SU-DHL-6 (cell line): ENCODE measurements around the gene ZIC1.

Source experiments
- H2AFZ ChIP-seq: fragments of 200-600 bp; sonication (generic); 2 replicates; pipeline ENCODE4 v1.6.1; 2014; ENCODE audit warnings: low read depth, mild to moderate bottlenecking, moderate library complexity, mixed read lengths, antibody characterized with exemption, low read length; ENCODE audit not compliant: severe bottlenecking
- H3F3A ChIP-seq: fragments of 200-600 bp; shearing (Covaris generic); 2 replicates; pipeline ENCODE4 v1.6.0; 2016; ENCODE audit warnings: antibody characterized with exemption, mild to moderate bottlenecking; ENCODE audit not compliant: insufficient read depth
- H3K27ac ChIP-seq: fragments of 200-600 bp; sonication (generic); 2 replicates; pipeline ENCODE4 v1.5.1; 2016; ENCODE audit warnings: low read depth, mild to moderate bottlenecking, low read length, moderate library complexity, mixed read lengths
- H3K27me3 ChIP-seq: fragments of 200-600 bp; sonication (generic), shearing (Covaris generic); 2 replicates; pipeline ENCODE4 v1.6.0; 2014; ENCODE audit warnings: mild to moderate bottlenecking, low read length
- H3K36me3 ChIP-seq: fragments of 200-600 bp; sonication (generic); 2 replicates; pipeline ENCODE4 v1.6.1; 2014; ENCODE audit warnings: mild to moderate bottlenecking, low read length, mixed read lengths
- H3K4me2 ChIP-seq: fragments of 300-600, 200-600 bp; shearing (Covaris generic), sonication (generic); 2 replicates; pipeline ENCODE4 v1.6.0; 2014; ENCODE audit warnings: low read length, low read depth, mild to moderate bottlenecking; ENCODE audit not compliant: poor library complexity, severe bottlenecking
- H3K4me3 ChIP-seq: fragments of 200-600 bp; sonication (generic); 2 replicates; pipeline ENCODE4 v1.5.1; 2014; ENCODE audit warnings: antibody characterized with exemption, low read length, mild to moderate bottlenecking, mixed read lengths; ENCODE audit not compliant: insufficient read depth, poor library complexity, severe bottlenecking
- H3K79me2 ChIP-seq: fragments of 200-600 bp; sonication (generic); 2 replicates; pipeline ENCODE4 v1.6.1; 2014; ENCODE audit warnings: mild to moderate bottlenecking, low read length, moderate library complexity; ENCODE audit not compliant: insufficient read depth
- H3K9ac ChIP-seq: fragments of 200-600 bp; sonication (generic); 2 replicates; pipeline ENCODE4 v1.7.0; 2014; ENCODE audit warnings: mild to moderate bottlenecking, low read length
- H3K9me2 ChIP-seq: fragments of 200-600 bp; sonication (generic); replicated peaks from 2 replicates; pipeline ENCODE4 v1.6.1; 2014; ENCODE audit warnings: low read length; ENCODE audit not compliant: insufficient read depth
- H3K9me3 ChIP-seq: fragments of 200-600 bp; sonication (generic); 2 replicates; pipeline ENCODE4 v1.6.1; 2014; ENCODE audit warnings: low read length, mixed read lengths; ENCODE audit not compliant: insufficient read depth
- H4K20me1 ChIP-seq: fragments of 200-600 bp; sonication (generic); 2 replicates; pipeline ENCODE4 v1.6.1; 2014; ENCODE audit warnings: low read depth, mild to moderate bottlenecking, antibody characterized with exemption, low read length, moderate library complexity, mixed read lengths
- EZH2phosphoT487 ChIP-seq: fragments of 200-600 bp; sonication (generic), shearing (Covaris generic); conservative IDR thresholded peaks from 2 replicates; pipeline ENCODE4 v1.6.1; 2018; ENCODE audit warnings: mild to moderate bottlenecking, antibody characterized with exemption, low read length, moderate library complexity, mixed read lengths
- TF ChIP-seq, protein P1 (sequence below): fragments of 200-600 bp; sonication (generic); IDR thresholded peaks from one replicate; pipeline ENCODE4 v1.5.1; 2017; ENCODE audit warnings: antibody characterized with exemption, mild to moderate bottlenecking, low read length, moderate library complexity; ENCODE audit not compliant: insufficient read depth, poor library complexity, severe bottlenecking

ZIC1 gene

DNA sequence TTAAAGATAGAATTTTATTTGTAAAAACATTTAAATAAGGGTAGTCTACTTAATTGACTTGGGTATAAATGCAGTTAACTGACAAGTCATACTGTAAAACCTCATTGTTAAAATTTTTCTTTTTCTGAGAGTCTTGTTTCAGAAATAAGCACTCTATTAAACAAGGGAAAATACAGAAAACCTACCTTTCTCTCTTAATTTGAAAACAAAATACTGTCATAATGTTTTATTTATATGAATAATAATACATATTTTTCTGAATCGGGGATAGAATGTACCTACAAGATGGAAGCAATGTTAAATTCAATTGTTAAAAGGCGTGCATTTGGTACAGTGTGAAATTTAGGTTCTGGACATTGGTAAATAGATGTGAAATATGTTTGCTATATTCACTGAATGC lies 17.8 kb downstream of the ZIC1 start:
- Histone ChIP-seq H3K4me2 (no peak overlapping the region), H3K27ac (no peak overlapping the region), H3K36me3 (no peaks in the 10 kb centered on the region), H4K20me1 (no peaks in the 10 kb centered on the region), H3F3A (no peaks in the 10 kb centered on the region), H3K79me2 (no peaks in the 10 kb centered on the region), H3K9me3 (no peaks in the 10 kb centered on the region), H3K27me3 (no peaks in the 10 kb centered on the region), H3K9me2 (no peaks in the 10 kb centered on the region), H3K9ac (no peak overlapping the region), H2AFZ (no peak overlapping the region), H3K4me3 (no peak overlapping the region)
- no peak for TF ChIP-seq EZH2phosphoT487
- TF ChIP-seq, protein P1, sequence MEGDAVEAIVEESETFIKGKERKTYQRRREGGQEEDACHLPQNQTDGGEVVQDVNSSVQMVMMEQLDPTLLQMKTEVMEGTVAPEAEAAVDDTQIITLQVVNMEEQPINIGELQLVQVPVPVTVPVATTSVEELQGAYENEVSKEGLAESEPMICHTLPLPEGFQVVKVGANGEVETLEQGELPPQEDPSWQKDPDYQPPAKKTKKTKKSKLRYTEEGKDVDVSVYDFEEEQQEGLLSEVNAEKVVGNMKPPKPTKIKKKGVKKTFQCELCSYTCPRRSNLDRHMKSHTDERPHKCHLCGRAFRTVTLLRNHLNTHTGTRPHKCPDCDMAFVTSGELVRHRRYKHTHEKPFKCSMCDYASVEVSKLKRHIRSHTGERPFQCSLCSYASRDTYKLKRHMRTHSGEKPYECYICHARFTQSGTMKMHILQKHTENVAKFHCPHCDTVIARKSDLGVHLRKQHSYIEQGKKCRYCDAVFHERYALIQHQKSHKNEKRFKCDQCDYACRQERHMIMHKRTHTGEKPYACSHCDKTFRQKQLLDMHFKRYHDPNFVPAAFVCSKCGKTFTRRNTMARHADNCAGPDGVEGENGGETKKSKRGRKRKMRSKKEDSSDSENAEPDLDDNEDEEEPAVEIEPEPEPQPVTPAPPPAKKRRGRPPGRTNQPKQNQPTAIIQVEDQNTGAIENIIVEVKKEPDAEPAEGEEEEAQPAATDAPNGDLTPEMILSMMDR: no peak

GRCh38 chr3:147427746-147428145 lies 18.6 kb downstream of the ZIC1 start:
- H3K9me2 ChIP-seq: no peaks in the 10 kb centered on the region
- H3F3A ChIP-seq: no peaks in the 10 kb centered on the region
- H3K4me2 ChIP-seq: no peak overlapping the region
- no peak overlapping the region for H3K4me3 ChIP-seq
- no peak overlapping the region for H3K9ac ChIP-seq
- no peaks in the 10 kb centered on the region for H4K20me1 ChIP-seq
- no peaks in the 10 kb centered on the region for H3K27me3 ChIP-seq
- H3K27ac ChIP-seq: no peak overlapping the region
- no peak overlapping the region for H2AFZ ChIP-seq
- H3K36me3 ChIP-seq: no peaks in the 10 kb centered on the region
- no peaks in the 10 kb centered on the region for H3K79me2 ChIP-seq
- H3K9me3 ChIP-seq: no peaks in the 10 kb centered on the region
- TF ChIP-seq, protein P1: no peak
- no peak for TF ChIP-seq EZH2phosphoT487

- H3K79me2 ChIP-seq: no peaks in the 10 kb centered on the region
- H4K20me1 ChIP-seq: no peaks in the 10 kb centered on the region
- H3F3A ChIP-seq: no peaks in the 10 kb centered on the region
- TF ChIP-seq EZH2phosphoT487: no peak
- no peak overlapping the region for H3K9ac ChIP-seq
- H3K27ac ChIP-seq: no peak overlapping the region
- H3K27me3 ChIP-seq: no peaks in the 10 kb centered on the region
- H3K4me2 ChIP-seq: no peak overlapping the region
- H3K9me3 ChIP-seq: no peaks in the 10 kb centered on the region
- H3K4me3 ChIP-seq: no peak overlapping the region
- no peak overlapping the region for H2AFZ ChIP-seq
- no peaks in the 10 kb centered on the region for H3K36me3 ChIP-seq
- no peaks in the 10 kb centered on the region for H3K9me2 ChIP-seq
Measured at GRCh38 chr3:147428326-147428725, 19.2 kb downstream of the ZIC1 start.

DNA sequence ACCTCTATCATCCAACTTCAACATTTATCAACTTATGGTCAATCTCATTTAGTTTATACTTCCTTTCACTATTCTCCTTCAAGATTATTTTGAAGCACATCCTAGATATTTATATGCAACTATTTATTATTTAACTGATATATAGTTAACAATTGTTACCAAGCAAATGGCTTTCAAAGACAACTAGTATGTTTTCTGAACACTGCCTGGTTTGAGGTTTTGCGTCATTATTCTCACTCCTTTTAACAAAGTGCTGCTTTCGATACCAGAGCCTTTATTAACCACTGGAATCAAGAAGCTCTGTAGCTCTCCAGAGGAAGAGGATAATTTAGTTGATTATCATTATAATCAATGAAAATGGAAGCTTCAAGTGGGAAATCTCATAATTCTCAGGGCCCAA lies 19.6 kb downstream of the ZIC1 start:
- Histone ChIP-seq H3K4me3 (no peak overlapping the region), H3K27me3 (no peaks in the 10 kb centered on the region), H3K9me3 (no peaks in the 10 kb centered on the region), H3K27ac (no peak overlapping the region), H3F3A (no peaks in the 10 kb centered on the region), H3K79me2 (no peaks in the 10 kb centered on the region), H3K36me3 (no peaks in the 10 kb centered on the region), H2AFZ (no peak overlapping the region), H3K4me2 (no peak overlapping the region), H4K20me1 (no peaks in the 10 kb centered on the region), H3K9me2 (no peaks in the 10 kb centered on the region), H3K9ac (no peak overlapping the region)
- TF ChIP-seq, protein P1: no peak
- TF ChIP-seq EZH2phosphoT487: no peak
